Testis (tissue), 3 donors: ENCODE data around the gene GPR39. TPM values are rescaled to one million over a fixed set of nuclear protein-coding genes. Genes with fewer than 3 reads are reported as not detected.

Experiments used
- DNase-seq: peaks from one replicate; pipeline ENCODE4 v3.0.0-alpha.2; 2019
- H3K27ac ChIP-seq, 2 donors: fragments of 200-600 bp; sonication (generic); one replicate each; pipeline ENCODE4 v1.5.1; 2019
- H3K27me3 ChIP-seq: fragments of 200-600 bp; sonication (generic); one replicate; pipeline ENCODE4 v1.5.1; 2019
- H3K36me3 ChIP-seq: fragments of 200-600 bp; sonication (generic); one replicate; pipeline ENCODE4 v1.5.1; 2017; ENCODE audit warnings: low read depth; ENCODE audit errors: missing control alignments
- H3K4me1 ChIP-seq: fragments of 200-600 bp; sonication (generic); one replicate; pipeline ENCODE4 v1.5.1; 2019
- H3K4me3 ChIP-seq, 2 donors: fragments of 200-600 bp; sonication (generic); one replicate each; pipeline ENCODE4 v1.5.1; 2017 to 2019
- H3K9me3 ChIP-seq: fragments of 200-600 bp; sonication (generic); one replicate; pipeline ENCODE4 v1.5.1; 2017
- CTCF ChIP-seq, 3 experiments: fragments of 450-650 bp in 2 of 3; fragments of 200-600 bp in 1 of 3; sonication (generic) in 1 of 3; IDR thresholded peaks; one replicate each; pipeline ENCODE4 v1.5.1; 2016 to 2019; ENCODE audit warnings: antibody characterized with exemption in 3 of 3, mild to moderate bottlenecking in 2 of 3, moderate library complexity in 1 of 3
- POLR2A ChIP-seq: fragments of 450-650 bp; IDR thresholded peaks from one replicate; pipeline ENCODE4 v1.6.1; 2017; ENCODE audit warnings: antibody characterized with exemption, mild to moderate bottlenecking, moderate library complexity
- WGBS, 2 donors: methylation state at CpG; one replicate each; pipeline ENCODE4 v1.1.5; 2018; 5-methylcytosine and 5-hydroxymethylcytosine counted together
- intact Hi-C: fragments of 100-400 bp; cut with DNase I; formaldehyde crosslinking; loops from one replicate; pipeline ENCODE4 v1.15.1; 2023; ENCODE audit warnings: low total_unique reads
- polyA plus RNA-seq: library from polyadenylated mRNA; stranded (reverse); fragments of 350-450 nt; fragmentation: Illumina TruSeq; extraction: RNeasy Lipid Tissue Mini Kit (QIAGEN cat#74804); gene quantifications from one replicate; pipeline ENCODE4 v1.2.3, GENCODE V29; 2014; ENCODE audit warnings: low read depth, low replicate concordance; ENCODE audit not compliant: insufficient read depth
- total RNA-seq, 2 donors: library from RNA; depleted of rRNA; stranded (reverse); fragments of >200 nt; gene quantifications; one replicate each; pipeline ENCODE4 v1.2.3, GENCODE V29; 2016

The GPR39 gene
- total and polyA plus RNA-seq, 3 donors from 2014 or later, result 2.7 to 19.5 (median 4.0) TPM

DNA sequence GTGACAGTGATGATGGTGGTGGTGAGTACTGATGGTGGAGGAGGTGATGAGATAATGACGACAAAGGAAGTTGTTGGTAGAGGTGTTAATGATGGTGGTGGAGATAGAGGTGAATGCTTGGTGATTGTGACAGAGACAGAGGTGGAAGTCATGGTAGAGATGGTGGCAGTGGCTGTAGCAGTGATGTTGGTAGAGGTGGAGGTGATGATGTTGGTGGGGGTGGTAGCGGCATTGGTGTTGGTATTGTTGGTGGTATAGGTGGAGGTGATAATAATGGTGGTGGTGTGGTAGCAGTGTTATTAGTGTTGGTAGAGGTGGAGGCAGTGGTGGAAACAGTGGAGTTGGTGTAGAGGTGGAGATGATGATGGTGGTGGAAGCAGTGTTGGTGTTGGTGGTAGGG lies 217.0 kb downstream of the GPR39 start:
- intact Hi-C loops, result no loop called here

DNA sequence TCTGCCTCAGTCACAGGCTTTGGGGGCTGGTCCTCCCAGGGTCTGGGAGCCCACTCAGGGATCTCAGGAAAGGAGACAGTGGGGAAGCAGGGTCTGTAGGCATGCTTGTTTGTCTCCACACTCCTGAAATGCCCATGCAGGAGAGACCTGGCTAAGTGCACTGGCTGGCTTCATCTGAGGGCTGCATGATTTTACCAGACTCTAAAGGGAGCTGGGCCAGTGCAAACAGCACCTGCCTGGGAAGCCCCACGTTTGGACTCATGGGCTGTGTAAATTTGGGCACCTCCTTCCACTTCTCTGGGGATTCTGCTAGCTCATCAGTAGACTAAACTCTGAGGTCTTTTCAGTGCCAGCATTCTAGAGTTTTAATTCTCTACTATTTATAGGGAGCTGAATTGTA lies 219.7 kb downstream of the GPR39 start:
- 21 to 40% methylated on average over 1 of the region's 1 CpG for WGBS, 2 donors

More for the DNA sequence above, 217.0 kb downstream of the GPR39 start:
- Histone ChIP-seq H3K27me3 (no peaks in the 10 kb centered on the region), H3K4me3 (no peak overlapping the region), H3K9me3 (no peaks in the 10 kb centered on the region), H3K4me1 (no peaks in the 10 kb centered on the region), H3K36me3 (no peaks in the 10 kb centered on the region), H3K27ac (no peak overlapping the region)
- 91 to 92% methylated on average over 2 of the region's 2 CpGs for WGBS, 2 donors
- no peak for DNase-seq
- TF ChIP-seq POLR2A, result no peak
- TF ChIP-seq CTCF (IDR thresholded peaks at IDR 0.05), result no peak

DNA sequence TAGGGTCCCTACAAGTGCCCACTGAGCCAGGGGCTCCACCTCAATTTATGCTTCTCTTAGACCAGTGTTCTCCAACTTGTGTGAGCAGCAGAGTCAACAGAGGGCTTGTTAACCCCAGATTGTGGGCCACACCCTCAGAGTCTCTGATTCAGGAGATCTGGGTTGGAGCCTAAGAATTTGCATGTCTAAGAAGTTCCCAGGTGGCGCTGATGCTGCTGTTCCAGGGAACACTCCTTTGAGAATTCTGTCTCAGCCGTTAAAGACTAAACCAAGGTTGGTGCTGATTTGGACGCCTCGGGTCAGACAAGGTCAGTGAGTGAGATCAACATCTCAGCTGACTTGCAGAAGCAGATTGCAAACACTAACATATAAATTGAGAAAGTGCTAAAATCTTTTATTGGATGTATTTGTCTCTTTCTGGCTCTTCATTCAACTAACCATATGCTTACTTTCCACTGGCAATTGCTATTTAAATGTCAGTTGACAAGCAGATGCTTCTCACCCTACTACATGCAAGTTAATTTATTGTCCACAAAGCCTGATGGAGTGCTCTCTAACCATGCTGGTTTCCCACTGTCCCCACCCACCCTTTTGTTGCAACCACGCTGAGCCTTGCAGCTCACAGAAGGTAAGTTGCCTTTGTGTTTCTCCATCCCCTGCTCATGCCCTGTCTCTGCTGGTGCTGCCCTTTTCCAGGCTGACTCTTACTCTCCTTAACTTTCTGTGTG lies 221.9 kb downstream of the GPR39 start:
- no peak for TF ChIP-seq POLR2A
- TF ChIP-seq CTCF (IDR thresholded peaks at IDR 0.05), result no peak
- DNase-seq, result no peak
- no peak overlapping the region for H3K4me3 ChIP-seq
- no peaks in the 10 kb centered on the region for H3K4me1 ChIP-seq
- H3K27ac ChIP-seq, result no peak overlapping the region
- WGBS, 2 donors, result 90 to 92% methylated on average over 5 of the region's 5 CpGs
- intact Hi-C loops, result no loop called here
- H3K36me3 ChIP-seq, result no peaks in the 10 kb centered on the region
- H3K9me3 ChIP-seq, result no peaks in the 10 kb centered on the region
- H3K27me3 ChIP-seq, result no peaks in the 10 kb centered on the region

More for the DNA sequence above, 219.7 kb downstream of the GPR39 start:
- TF ChIP-seq CTCF (IDR thresholded peaks at IDR 0.05) (no peak), POLR2A (no peak)
- Histone ChIP-seq H3K4me3 (no peak overlapping the region), H3K36me3 (no peaks in the 10 kb centered on the region), H3K27ac (no peak overlapping the region), H3K9me3 (no peaks in the 10 kb centered on the region), H3K27me3 (no peaks in the 10 kb centered on the region), H3K4me1 (no peaks in the 10 kb centered on the region)
- no peak for DNase-seq
- intact Hi-C loops, result no loop called here

DNA sequence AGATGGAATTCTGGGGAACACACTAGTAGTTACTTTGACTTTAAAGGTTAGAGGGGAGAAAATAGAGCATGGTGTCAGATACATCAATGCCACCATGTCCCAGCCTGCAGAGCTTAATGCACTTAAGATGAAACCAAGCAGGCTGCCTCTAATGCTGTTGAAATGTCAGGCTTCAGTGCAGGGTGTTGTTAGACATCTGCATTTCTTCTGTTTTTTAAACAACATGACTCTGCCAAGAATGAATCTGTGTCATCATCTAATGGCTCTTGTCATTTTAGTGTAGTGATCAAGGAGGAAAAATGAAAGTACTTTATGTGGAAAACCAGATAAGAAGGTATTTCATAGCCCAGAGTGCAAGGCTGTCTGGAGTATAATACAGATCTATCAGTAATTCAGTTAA lies 223.5 kb downstream of the GPR39 start:
- no peak overlapping the region for H3K4me3 ChIP-seq

More for the DNA sequence above, 223.5 kb downstream of the GPR39 start:
- Histone ChIP-seq H3K27ac (no peak overlapping the region), H3K9me3 (no peaks in the 10 kb centered on the region), H3K36me3 (no peaks in the 10 kb centered on the region), H3K4me1 (no peaks in the 10 kb centered on the region), H3K27me3 (no peaks in the 10 kb centered on the region)
- intact Hi-C loops, result no loop called here
- DNase-seq, result no peak
- TF ChIP-seq CTCF (IDR thresholded peaks at IDR 0.05), result no peak
- TF ChIP-seq POLR2A, result no peak
